T-helper 1 cell treated with Interleukin-12 subunit alpha and Interleukin-12 subunit beta and Interleukin-4 antibody, amounts not matched to agents 30 ng/mL and 1 ng/mL, for 36 hours (primary cell): ENCODE measurements around the gene LSP1. TPM values are rescaled to one million over a fixed set of nuclear protein-coding genes. Genes with fewer than 3 reads are reported as not detected.

Experiments
- intact Hi-C: fragments of 100-400 bp; cut with micrococcal nuclease; formaldehyde crosslinking; loops from one replicate; pipeline ENCODE4 v1.15.1; 2024
- total RNA-seq: library from RNA; stranded (reverse); gene quantifications from 2 replicates; pipeline ENCODE4 v1.2.3, GENCODE V29; 2022

LSP1 gene
- total RNA-seq, 1 donor from 2014 or later: 418 TPM

GRCh38 chr11:1888347-1888753 is 35.5 kb downstream of the LSP1 start:
- intact Hi-C loops: no loop called here

GRCh38 chr11:1888811-1889210 is 35.9 kb downstream of the LSP1 start:
- intact Hi-C loops: loop anchor here (1.0 kb wide), 1 partner anchor 37 kb away; no protein-coding TSS in a partner anchor

- intact Hi-C loops: loop anchor here (1.0 kb wide), 1 partner anchor 37 kb away; no protein-coding TSS in a partner anchor
These were observed 36.5 kb downstream of the LSP1 start for GRCh38 chr11:1889224-1889930.

DNA sequence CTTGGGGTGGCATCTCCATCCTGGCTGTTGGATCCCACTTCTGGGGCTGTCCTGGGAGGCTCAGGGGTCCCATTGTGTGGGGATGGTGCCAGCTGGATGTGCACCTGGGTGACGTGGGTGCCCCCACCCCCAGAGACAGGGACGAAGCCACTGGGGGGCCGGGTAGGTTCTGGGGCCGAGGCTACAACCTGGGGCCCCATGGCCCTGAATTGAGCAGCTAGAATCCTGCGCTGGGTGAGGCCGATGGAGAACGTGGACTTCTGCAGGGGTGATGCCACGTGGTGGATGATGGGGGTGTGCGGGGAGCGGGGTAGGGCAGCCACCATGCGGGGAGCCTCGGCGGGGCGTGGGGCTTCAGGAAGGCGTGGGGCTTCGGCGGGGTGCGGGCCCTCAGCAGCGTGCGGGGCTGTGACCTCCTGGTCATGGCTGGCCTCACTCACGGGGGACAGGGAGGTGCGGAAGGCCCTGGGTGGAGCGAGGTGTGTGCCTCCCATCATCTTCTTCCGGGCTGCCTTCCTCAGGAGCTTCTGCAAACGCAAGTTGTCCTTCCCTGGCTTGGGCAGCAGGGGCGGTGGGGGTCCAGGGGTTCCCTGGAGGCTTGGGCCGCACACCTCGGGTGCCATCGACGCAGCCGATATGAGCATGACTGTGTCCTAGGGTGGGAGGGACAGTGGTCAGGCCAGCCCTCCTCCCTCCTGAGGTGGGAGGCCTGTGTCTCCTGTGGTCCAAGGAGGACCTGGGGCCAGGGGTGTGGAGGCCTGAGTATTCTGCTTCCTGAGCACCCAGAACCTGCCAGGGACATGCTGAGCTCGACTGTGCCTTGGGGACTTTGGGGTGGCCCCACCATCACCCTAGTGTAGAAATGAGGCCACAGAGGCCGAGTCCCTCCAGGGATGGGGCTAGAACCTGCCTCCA is 37.3 kb downstream of the LSP1 start:
- intact Hi-C loops: loop anchor here (1.0 kb wide), 1 partner anchor 38 kb away; no protein-coding TSS in a partner anchor

GRCh38 chr11:1890856-1891830 is 38.3 kb downstream of the LSP1 start:
- intact Hi-C loops: no loop called here

DNA sequence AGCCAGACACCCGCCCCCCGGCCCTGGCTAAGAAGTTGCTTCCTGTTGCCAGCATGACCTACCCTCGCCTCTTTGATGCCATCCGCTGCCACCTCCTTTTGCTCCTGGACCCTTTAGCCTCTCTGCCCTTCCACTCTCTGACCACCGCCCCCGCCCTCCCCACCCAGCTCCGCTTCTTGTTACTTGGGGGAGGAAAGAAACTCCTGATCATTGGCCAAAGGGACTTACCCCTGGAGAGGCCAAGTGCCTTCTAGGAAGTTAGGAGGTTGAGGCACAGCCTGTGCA is 38.9 kb downstream of the LSP1 start, which contains the start of gene PRR33:
Gene PRR33, minus strand, starts transcription at position 65 of the 285 bp plus-strand sequence. CDS start 1,311 bp downstream, outside the sequence.
- intact Hi-C loops: no loop called here

DNA sequence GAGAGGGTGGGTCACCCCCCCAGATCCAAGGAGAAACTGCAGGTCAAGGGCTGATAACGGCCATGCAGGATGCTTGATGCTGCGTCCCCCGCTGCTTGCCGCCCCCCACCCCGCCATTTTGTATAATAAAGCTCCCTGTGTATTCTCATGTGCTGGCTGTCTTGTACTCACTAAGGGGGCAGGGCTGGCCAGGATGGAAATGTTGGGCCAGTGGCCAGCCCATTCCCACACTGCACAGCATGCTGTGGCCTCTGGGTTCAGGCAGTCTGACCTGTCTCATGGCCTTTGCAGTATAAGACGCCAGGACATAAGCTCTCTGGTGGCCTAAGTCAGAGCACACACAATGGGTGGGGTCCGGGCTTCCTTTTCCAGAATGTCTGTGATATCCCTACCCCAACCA is 39.2 kb downstream of the LSP1 start:
- intact Hi-C loops: no loop called here

- intact Hi-C loops: no loop called here
These were observed 39.7 kb downstream of the LSP1 start for GRCh38 chr11:1892558-1892957.

DNA sequence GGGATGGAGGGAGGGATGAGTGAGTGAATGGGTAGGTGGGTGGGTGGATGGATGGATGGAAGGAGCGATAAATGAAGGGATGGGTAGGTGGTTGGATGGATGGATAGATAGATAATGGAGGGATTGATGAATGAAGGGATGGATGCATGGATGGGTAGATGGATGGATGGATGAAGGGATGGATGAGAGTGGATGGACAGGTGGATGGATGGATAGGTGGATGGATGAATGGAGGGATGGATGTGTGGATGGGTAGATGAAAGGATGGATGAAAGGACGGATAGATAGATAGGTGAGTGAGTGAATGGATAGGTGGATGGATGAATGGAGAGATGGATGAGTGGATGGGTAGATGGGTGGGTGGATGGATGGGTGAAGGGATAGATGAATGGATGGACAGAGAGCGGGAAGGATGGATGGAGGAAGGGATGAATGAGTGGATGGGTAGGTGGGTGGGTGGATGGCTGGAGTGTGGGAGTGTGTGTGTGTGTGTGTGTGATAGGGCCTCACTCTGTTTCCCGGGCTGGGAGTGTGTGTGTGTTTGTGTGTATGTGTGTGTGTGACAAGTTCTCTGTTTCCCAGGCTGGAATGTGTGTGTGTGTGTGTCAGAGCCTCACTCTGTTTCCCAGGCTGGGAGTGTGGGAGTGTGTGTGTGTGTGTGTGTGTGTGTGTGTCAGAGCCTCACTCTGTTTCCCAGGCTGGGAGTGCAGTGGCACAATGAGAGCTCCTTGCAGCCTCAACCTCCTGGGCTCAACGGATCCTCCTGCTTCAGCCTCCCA is 40.9 kb downstream of the LSP1 start:
- intact Hi-C loops: no loop called here

DNA sequence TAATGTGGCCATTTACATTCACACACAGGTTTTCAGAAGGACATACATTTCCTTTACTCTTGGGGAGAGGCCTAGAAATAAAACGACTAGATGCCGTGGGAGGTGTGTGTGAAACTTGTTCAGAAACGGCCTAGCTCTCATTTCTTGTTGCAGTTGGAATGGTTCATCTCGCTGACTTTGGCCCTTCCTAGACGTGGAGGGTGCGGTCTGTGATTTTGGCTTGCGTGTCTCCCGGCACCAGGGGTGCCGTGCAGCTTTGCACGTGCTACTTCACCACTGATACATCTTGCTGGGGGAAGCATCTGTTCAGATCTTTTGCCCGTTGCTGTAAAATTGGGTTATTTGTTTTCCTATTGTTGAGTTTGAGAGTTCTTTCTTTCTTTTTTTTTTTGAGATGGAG is 41.9 kb downstream of the LSP1 start:
- intact Hi-C loops: no loop called here

DNA sequence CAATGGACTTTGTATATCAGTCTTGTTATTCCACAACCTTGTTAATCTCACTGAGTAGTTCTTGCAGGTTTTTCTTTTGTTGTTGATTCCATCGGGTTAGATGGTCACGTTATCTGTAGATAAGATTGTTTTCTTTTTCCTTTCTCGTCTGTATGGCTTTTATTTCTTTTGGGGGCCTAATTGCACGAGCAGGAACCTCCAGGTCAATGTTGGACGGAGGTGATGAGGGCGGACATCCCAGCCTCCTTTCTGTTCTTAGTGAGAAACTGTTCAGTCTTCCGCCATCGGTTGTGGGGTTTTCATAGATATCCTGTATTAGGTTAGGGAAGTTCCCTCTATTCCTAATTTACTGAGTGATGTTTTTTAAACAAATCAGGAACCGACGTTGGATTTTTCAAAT is 43.6 kb downstream of the LSP1 start:
- intact Hi-C loops: no loop called here

DNA sequence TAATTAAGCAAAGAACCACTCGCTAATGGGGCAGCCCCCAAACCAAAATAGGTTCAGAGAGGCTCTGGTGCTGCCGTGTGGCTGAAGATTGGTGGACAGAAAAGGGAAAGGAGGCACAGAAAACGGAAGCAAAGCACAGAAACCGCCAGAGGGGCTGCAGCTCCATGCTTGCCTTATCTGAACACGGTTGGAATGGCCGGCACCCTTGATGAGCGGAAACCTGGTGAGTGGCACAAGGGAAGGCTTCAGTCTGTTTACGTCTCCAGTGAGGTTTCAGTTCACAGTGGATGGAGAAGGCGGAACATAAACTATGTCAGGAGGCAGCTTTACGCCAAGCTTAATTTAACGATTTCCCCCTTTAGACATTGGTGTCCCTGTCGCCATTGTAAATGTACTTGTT is 44.0 kb downstream of the LSP1 start:
- intact Hi-C loops: no loop called here

GRCh38 chr11:1899090-1899489 is 46.2 kb downstream of the LSP1 start:
- intact Hi-C loops: no loop called here

GRCh38 chr11:1899686-1900085 is 46.8 kb downstream of the LSP1 start:
- intact Hi-C loops: no loop called here

GRCh38 chr11:1906181-1906580 is 53.3 kb downstream of the LSP1 start:
- intact Hi-C loops: no loop called here

DNA sequence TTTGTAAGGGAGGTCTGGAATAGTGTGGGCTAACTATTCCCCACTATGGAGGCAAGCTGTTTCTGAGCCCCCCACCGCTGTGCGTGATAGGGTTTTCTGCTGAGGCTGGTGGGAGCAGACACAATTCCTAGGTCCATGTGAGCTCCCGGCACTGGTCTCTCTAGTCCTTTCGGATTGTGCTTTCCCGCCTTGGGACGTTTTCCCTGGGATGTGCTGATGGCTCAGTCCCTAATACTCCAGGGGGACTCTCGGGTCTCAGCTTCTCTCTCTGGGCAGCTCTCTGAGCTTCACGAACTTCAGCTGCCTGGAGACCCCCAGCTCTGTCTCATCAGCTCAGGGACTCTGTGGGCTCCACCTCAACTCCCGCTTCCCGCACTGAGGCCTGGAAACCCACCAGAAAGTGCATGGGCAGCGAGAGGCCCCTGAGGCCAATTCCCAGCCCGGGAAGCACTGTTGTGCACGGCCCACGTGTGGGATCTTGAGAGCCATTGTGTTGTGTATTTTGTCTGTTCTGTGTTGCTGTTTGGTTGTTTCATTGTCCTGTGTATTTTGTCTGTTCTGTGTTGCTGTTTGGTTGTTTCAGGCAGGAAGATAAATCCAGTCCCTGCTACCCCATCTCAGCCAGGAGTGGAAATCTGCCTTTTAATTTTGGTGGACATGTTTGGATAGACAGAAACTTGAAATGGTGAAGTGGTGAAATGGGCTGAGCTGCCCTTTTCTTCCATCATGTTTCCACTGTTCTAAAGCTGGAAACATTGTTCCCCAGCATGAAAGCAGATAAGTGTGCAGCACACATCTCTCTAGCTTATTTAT is 53.9 kb downstream of the LSP1 start:
- intact Hi-C loops: no loop called here

DNA sequence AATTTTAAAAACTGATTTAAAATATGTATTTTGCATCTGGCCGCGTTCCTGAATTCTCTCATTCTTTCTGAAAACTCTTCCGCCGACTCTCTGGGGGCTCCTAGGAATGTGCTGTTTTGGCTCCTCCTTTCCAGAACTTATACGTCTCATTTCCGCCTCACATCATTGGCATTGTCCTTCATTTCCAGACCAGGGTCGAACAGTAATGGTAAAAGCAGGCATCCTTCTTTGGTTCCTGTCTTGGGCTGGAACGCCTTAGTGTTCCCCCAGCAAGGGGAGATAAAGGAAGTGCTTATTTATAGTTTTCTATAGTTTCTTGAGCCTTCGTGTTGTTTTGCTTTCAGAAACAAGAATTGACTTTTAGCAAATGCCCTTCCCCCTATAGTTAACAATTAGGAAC is 55.7 kb downstream of the LSP1 start:
- intact Hi-C loops: no loop called here

DNA sequence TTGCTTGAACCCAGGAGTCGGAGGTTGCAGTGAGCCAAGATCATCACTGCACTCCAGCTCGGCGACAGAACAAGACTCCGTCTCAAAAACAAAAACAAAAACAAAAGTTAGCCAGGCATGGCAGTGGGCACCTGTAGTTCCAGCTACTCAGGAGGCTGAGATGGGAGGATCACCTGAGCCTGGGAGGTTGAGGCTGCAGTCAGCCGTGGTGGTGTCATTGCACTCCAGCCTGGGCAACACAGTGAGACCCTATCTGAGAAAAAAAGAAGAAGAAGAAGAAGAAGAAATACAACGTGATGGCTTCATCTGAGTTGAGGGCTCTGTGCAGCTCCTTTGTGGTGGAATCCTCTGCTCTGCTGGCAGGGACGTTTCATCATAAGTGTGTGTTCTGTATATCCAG is 56.6 kb downstream of the LSP1 start:
- intact Hi-C loops: no loop called here

- intact Hi-C loops: loop anchor here (2.0 kb wide), 1 partner anchor 22 kb away; no protein-coding TSS in a partner anchor
These were observed 59.5 kb downstream of the LSP1 start for GRCh38 chr11:1912289-1912878.
